ENCODE measurements around the gene SRMS. TPM values are rescaled to one million over a fixed set of nuclear protein-coding genes. Genes with fewer than 3 reads are reported as not detected.

Gene SRMS
- total and polyA plus RNA-seq, 3 donors from 2014 or later, result 0.19 to 0.42 (median 0.24) TPM

- TF ChIP-seq POLR2A (IDR thresholded peaks at IDR 0.05) (no peak), CTCF (IDR thresholded peaks at IDR 0.05) (no peak)
- no peak for DNase-seq
- H3K4me3 ChIP-seq, result no peak overlapping the region
- no peak overlapping the region for H3K27ac ChIP-seq
- intact Hi-C loops (cut with DNase I; ENCODE audit: low total_unique reads), result no loop called here
- no peaks in the 10 kb centered on the region for H3K36me3 ChIP-seq (ENCODE audit: low read depth, missing control alignments)
- WGBS, 2 donors, result 54 to 55% methylated on average over 4 of the region's 4 CpGs
- no peaks in the 10 kb centered on the region for H3K27me3 ChIP-seq
- no peaks in the 10 kb centered on the region for H3K9me3 ChIP-seq
- no peaks in the 10 kb centered on the region for H3K4me1 ChIP-seq
Measured at GRCh38 chr20:63491635-63492230, 55.8 kb downstream of the SRMS start.

GRCh38 chr20:63491078-63491477 is 56.5 kb downstream of the SRMS start:
- TF ChIP-seq CTCF (IDR thresholded peaks at IDR 0.05) (no peak), POLR2A (IDR thresholded peaks at IDR 0.05) (no peak)
- DNase-seq, result no peak
- H3K27ac ChIP-seq, result no peak overlapping the region
- no peaks in the 10 kb centered on the region for H3K9me3 ChIP-seq
- 86 to 94% methylated on average over 2 to 4 of the region's 4 CpGs for WGBS, 2 donors
- intact Hi-C loops (cut with DNase I; ENCODE audit: low total_unique reads), result no loop called here
- no peak overlapping the region for H3K4me3 ChIP-seq
- H3K36me3 ChIP-seq (ENCODE audit: low read depth, missing control alignments), result no peaks in the 10 kb centered on the region
- H3K4me1 ChIP-seq, result no peaks in the 10 kb centered on the region
- H3K27me3 ChIP-seq, result no peaks in the 10 kb centered on the region

Other genes starting within 250 kb of the SRMS start
- gene CHRNA4, start 186.4 kb downstream of the SRMS start, total RNA-seq, result 1 to 10 TPM; 7.4 to 8.3 TPM
- 3.3 TPM for gene CHRNA4, start 186.4 kb downstream of the SRMS start, polyA plus RNA-seq (ENCODE audit: insufficient read depth, low read depth, low replicate concordance)
- 10 to 100 TPM; 49.2 to 60.9 TPM for gene KCNQ2, start 75.1 kb downstream of the SRMS start, total RNA-seq
- 36.2 TPM for gene KCNQ2, start 75.1 kb downstream of the SRMS start, polyA plus RNA-seq (ENCODE audit: insufficient read depth, low read depth, low replicate concordance)
- 10 to 100 TPM in 1 of 2 donors, 1 to 10 TPM in 1; 9.8 to 15.9 TPM for gene EEF1A2, start 48.7 kb downstream of the SRMS start, total RNA-seq
- gene EEF1A2, start 48.7 kb downstream of the SRMS start, polyA plus RNA-seq (ENCODE audit: insufficient read depth, low read depth, low replicate concordance), result 19.1 TPM
- 100 to 1,000 TPM; 431 to 529 TPM for gene PPDPF, start 27.0 kb downstream of the SRMS start, total RNA-seq
- gene PPDPF, start 27.0 kb downstream of the SRMS start, polyA plus RNA-seq (ENCODE audit: insufficient read depth, low read depth, low replicate concordance), result 207 TPM
- gene PTK6, start 10.4 kb downstream of the SRMS start, total RNA-seq, result under 1 TPM in 1 of 2 donors, not detected in 1; 0.37 TPM
- gene PTK6, start 10.4 kb downstream of the SRMS start, polyA plus RNA-seq (ENCODE audit: insufficient read depth, low read depth, low replicate concordance), result 0.26 TPM
- 100 to 1,000 TPM in 1 of 2 donors, 10 to 100 TPM in 1; 85.4 to 121 TPM for gene FNDC11, start 6.4 kb upstream of the SRMS start, total RNA-seq
- 147 TPM for gene FNDC11, start 6.4 kb upstream of the SRMS start, polyA plus RNA-seq (ENCODE audit: insufficient read depth, low read depth, low replicate concordance)
- 10 to 100 TPM; 13.5 to 22.9 TPM for gene HELZ2, start 26.5 kb upstream of the SRMS start, total RNA-seq
- 7.1 TPM for gene HELZ2, start 26.5 kb upstream of the SRMS start, polyA plus RNA-seq (ENCODE audit: insufficient read depth, low read depth, low replicate concordance)
- gene GMEB2, start 79.4 kb upstream of the SRMS start, total RNA-seq, result 10 to 100 TPM; 31.0 to 33.1 TPM
- 20.3 TPM for gene GMEB2, start 79.4 kb upstream of the SRMS start, polyA plus RNA-seq (ENCODE audit: insufficient read depth, low read depth, low replicate concordance)
- gene STMN3, start 105.7 kb upstream of the SRMS start, total RNA-seq, result 10 to 100 TPM in 1 of 2 donors, 1 to 10 TPM in 1; 8.4 to 16.5 TPM
- gene STMN3, start 105.7 kb upstream of the SRMS start, polyA plus RNA-seq (ENCODE audit: insufficient read depth, low read depth, low replicate concordance), result 15.1 TPM
- 10 to 100 TPM; 56.8 to 84.6 TPM for gene RTEL1, start 110.6 kb upstream of the SRMS start, total RNA-seq
- 34.2 TPM for gene RTEL1, start 110.6 kb upstream of the SRMS start, polyA plus RNA-seq (ENCODE audit: insufficient read depth, low read depth, low replicate concordance)
- gene TNFRSF6B, start 148.9 kb upstream of the SRMS start, total RNA-seq, result 10 to 100 TPM; 26.2 to 30.5 TPM
- 3.0 TPM for gene TNFRSF6B, start 148.9 kb upstream of the SRMS start, polyA plus RNA-seq (ENCODE audit: insufficient read depth, low read depth, low replicate concordance)
- gene ARFRP1, start 160.2 kb upstream of the SRMS start, total RNA-seq, result 10 to 100 TPM; 55.4 to 55.6 TPM
- gene ARFRP1, start 160.2 kb upstream of the SRMS start, polyA plus RNA-seq (ENCODE audit: insufficient read depth, low read depth, low replicate concordance), result 37.8 TPM
- 10 to 100 TPM; 53.1 to 57.3 TPM for gene ZGPAT, start 160.3 kb upstream of the SRMS start, total RNA-seq
- 43.1 TPM for gene ZGPAT, start 160.3 kb upstream of the SRMS start, polyA plus RNA-seq (ENCODE audit: insufficient read depth, low read depth, low replicate concordance)
- 10 to 100 TPM; 41.4 to 47.4 TPM for gene LIME1, start 188.9 kb upstream of the SRMS start, total RNA-seq
- gene LIME1, start 188.9 kb upstream of the SRMS start, polyA plus RNA-seq (ENCODE audit: insufficient read depth, low read depth, low replicate concordance), result 5.6 TPM
- 100 to 1,000 TPM; 123 to 141 TPM for gene SLC2A4RG, start 192.0 kb upstream of the SRMS start, total RNA-seq
- gene SLC2A4RG, start 192.0 kb upstream of the SRMS start, polyA plus RNA-seq (ENCODE audit: insufficient read depth, low read depth, low replicate concordance), result 64.4 TPM

Data from testis (tissue), 3 donors.